ENCODE data around the gene NEK5.

The NEK5 gene

DNA sequence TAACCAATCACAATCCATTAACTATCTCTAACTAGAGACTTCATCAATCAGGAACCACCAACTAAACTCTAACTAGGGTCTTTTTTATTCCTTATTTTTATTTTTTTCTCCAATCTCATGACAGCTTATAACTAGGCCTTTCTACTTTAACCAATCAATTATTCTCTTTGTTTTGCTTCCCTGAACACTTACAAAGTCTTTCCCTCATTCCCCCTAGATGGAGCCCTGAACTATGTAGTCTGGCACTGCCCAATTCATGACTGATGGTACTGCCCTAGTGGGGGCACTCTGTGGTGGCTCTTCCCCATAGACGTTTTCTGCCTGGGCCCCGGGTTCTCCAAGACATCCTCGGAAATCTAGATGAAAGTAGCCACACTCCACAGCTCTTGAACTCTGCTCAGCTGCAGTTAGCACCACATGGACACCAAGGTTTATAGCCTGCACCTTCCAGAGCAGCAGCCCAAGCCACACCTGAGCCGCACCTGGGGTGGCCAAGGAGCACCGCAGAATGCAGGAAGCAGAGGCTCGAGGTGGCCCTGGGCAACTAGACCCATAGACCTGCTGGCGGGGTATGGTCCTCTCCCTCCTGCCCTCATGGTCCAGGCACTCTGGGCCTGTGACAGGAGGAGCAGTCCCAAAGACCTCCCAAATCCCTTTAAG, 124.2 kb downstream of the NEK5 start:
- Histone ChIP-seq H3K27ac (no peak overlapping the region), H3K4me3 (ENCODE audit: low read depth, low read length) (no peak overlapping the region)
- in situ Hi-C loops (cut with HindIII; ENCODE audit: low pct_ligation_motif_present, low sequenced_read_pairs) = no loop called here

DNA sequence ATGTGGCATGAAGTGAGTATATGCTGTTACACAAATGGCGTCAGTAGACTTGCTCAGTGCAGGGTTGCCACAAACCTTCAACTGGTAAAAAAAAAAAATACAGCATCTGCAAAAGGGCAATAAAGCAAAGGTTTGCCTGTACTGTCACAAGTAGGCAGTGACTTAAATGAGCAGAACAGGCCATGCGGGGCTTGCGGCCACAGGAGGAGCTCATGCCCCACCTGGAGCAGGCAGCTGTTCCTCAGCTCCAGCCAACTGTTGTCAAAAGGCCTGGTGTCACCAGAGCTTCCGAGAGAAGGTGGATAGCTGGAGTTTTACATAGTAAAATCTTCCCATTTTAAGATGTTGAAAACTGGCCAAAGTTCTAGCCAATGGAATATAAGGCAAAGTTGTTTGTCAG, 125.3 kb downstream of the NEK5 start:
- Histone ChIP-seq H3K27ac (no peak overlapping the region), H3K36me3 (replicated peaks) (no peaks in the 10 kb centered on the region), H3K4me3 (ENCODE audit: low read depth, low read length) (no peak overlapping the region), H3K27me3 (replicated peaks) (no peaks in the 10 kb centered on the region)
- in situ Hi-C loops (cut with HindIII; ENCODE audit: low pct_ligation_motif_present, low sequenced_read_pairs) = no loop called here
- DNase-seq = no peak
- no peak for TF ChIP-seq CTCF (IDR thresholded peaks at IDR 0.05; ENCODE audit: low read depth, low read length, missing control alignments)

More for the DNA sequence above, 124.2 kb downstream of the NEK5 start:
- no peak for TF ChIP-seq CTCF (IDR thresholded peaks at IDR 0.05; ENCODE audit: low read depth, low read length, missing control alignments)
- Histone ChIP-seq H3K27me3 (replicated peaks) (no peaks in the 10 kb centered on the region), H3K36me3 (replicated peaks) (no peaks in the 10 kb centered on the region)
- DNase-seq = no peak

DNA sequence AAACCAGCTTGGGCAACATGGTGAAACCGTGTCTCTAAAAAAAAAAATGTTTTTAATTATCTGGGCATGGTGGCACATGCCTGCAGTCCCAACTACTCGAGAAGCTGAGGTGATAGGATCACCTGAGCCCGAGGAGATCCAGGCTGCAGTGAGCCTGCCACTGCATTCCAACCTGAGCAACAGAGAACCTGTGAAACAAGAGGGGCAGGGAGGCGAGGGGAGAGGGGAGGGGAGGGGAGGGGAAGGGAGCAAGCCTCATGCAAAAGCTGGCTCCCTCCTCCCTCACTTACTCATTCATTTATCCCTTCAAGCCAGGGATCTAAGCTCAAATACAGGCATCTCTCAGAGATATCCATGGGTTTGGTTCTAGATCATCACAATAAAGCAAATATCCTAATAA, 126.5 kb downstream of the NEK5 start:
- Histone ChIP-seq H3K36me3 (replicated peaks) (no peaks in the 10 kb centered on the region), H3K27ac (no peak overlapping the region), H3K27me3 (replicated peaks) (no peaks in the 10 kb centered on the region), H3K4me3 (ENCODE audit: low read depth, low read length) (no peak overlapping the region)
- in situ Hi-C loops (cut with HindIII; ENCODE audit: low pct_ligation_motif_present, low sequenced_read_pairs) = no loop called here
- no peak for DNase-seq
- no peak for TF ChIP-seq CTCF (IDR thresholded peaks at IDR 0.05; ENCODE audit: low read depth, low read length, missing control alignments)

- Histone ChIP-seq H3K27ac (no peak overlapping the region), H3K36me3 (replicated peaks) (no peaks in the 10 kb centered on the region), H3K4me3 (ENCODE audit: low read depth, low read length) (no peak overlapping the region), H3K27me3 (replicated peaks) (no peaks in the 10 kb centered on the region)
- TF ChIP-seq CTCF (IDR thresholded peaks at IDR 0.05; ENCODE audit: low read depth, low read length, missing control alignments) = peak; percentile 62
- no peak for DNase-seq
- in situ Hi-C loops (cut with HindIII; ENCODE audit: low pct_ligation_motif_present, low sequenced_read_pairs) = no loop called here
Measured at GRCh38 chr13:52001120-52001731, 127.6 kb downstream of the NEK5 start.

DNA sequence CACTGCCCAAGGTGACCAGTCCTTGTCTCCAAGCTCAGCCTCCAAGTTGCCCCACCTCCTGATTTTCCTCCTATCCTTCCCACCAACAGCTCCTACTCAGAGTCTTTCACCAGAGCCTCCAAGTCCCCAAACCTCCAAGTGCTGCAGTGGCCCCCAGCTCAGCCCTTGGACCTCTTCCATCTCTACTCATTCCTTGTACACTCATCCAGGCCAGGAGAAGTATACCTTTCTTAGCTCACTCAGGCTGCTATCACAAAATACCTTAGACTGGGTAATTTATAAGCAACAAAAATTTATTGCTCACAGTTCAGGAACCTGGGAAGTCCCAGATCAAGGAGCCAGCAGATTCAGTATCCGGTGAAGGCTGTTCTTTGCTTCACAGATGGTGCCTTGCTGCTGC, 129.0 kb downstream of the NEK5 start:
- in situ Hi-C loops (cut with HindIII; ENCODE audit: low pct_ligation_motif_present, low sequenced_read_pairs) = no loop called here
- no peaks in the 10 kb centered on the region for H3K27me3 ChIP-seq (replicated peaks)

More for the DNA sequence above, 129.0 kb downstream of the NEK5 start:
- DNase-seq = no peak
- Histone ChIP-seq H3K36me3 (replicated peaks) (no peaks in the 10 kb centered on the region), H3K4me3 (ENCODE audit: low read depth, low read length) (no peak overlapping the region), H3K27ac (no peak overlapping the region)
- no peak for TF ChIP-seq CTCF (IDR thresholded peaks at IDR 0.05; ENCODE audit: low read depth, low read length, missing control alignments)

All from brain microvascular endothelial cell (primary cell).